NB4 (cell line): ENCODE measurements around the gene NLRP14.

Experiments
- CTCF ChIP-seq: IDR thresholded peaks from one replicate; pipeline ENCODE4 v1.5.1; 2012; ENCODE audit warnings: low read depth, low read length
- MAX ChIP-seq: IDR thresholded peaks from 2 replicates; pipeline ENCODE4 v1.6.1; 2011; ENCODE audit warnings: low read depth, low read length
- MYC ChIP-seq: IDR thresholded peaks from 2 replicates; pipeline ENCODE4 v1.6.1; 2011; ENCODE audit warnings: low read depth, low read length
- POLR2A ChIP-seq: IDR thresholded peaks from 2 replicates; pipeline ENCODE4 v1.6.1; 2011; ENCODE audit warnings: mild to moderate bottlenecking; ENCODE audit not compliant: insufficient read length; ENCODE audit errors: extremely low read depth

- TF ChIP-seq CTCF (no peak), MYC (no peak), POLR2A (no peak), MAX (no peak)
Observed at GRCh38 chr11:7016011-7016410, 4.3 kb upstream of the NLRP14 start.
